GM12878 (cell line): ENCODE results near the gene RAB3B.

Experiments used
- CEBPB ChIP-seq, 2 experiments: fragments of 150-350 bp in 1 of 2; IDR thresholded peaks; 2 replicates each; pipeline ENCODE4 v1.6.1; 2012 to 2014; ENCODE audit warnings: low read depth in 2 of 2, low read length in 2 of 2, borderline replicate concordance in 1 of 2, inconsistent platforms in 1 of 2
- CREB1 ChIP-seq: IDR thresholded peaks from 2 replicates; pipeline ENCODE4 v1.6.1; 2012; ENCODE audit warnings: low read depth, mild to moderate bottlenecking, inconsistent platforms
- ELK1 ChIP-seq: IDR thresholded peaks from 2 replicates; pipeline ENCODE4 v1.6.1; 2012; ENCODE audit warnings: low read depth, low read length, improper control_type of control experiment
- ETV6 ChIP-seq, 2 experiments: fragments of 450-650 bp in 1 of 2; IDR thresholded peaks in 1 of 2; conservative IDR thresholded peaks in 1 of 2; 2 replicates each; pipeline ENCODE4 v1.6.1; 2014; ENCODE audit warnings: antibody characterized with exemption in 1 of 2, borderline replicate concordance in 1 of 2, low read depth in 1 of 2, mild to moderate bottlenecking in 1 of 2, moderate library complexity in 1 of 2
- MAX ChIP-seq: IDR thresholded peaks from 2 replicates; pipeline ENCODE4 v1.6.1; 2012; ENCODE audit warnings: low read depth, low read length, improper control_type of control experiment
- MLLT1 ChIP-seq: fragments of 450-650 bp; IDR thresholded peaks from 2 replicates; pipeline ENCODE4 v1.6.1; 2016; ENCODE audit warnings: mild to moderate bottlenecking
- POLR2A ChIP-seq: IDR thresholded peaks from 2 replicates; pipeline ENCODE4 v1.6.1; 2011; ENCODE audit warnings: low read depth, mild to moderate bottlenecking, low read length
- POLR2AphosphoS5 ChIP-seq: IDR thresholded peaks from 2 replicates; pipeline ENCODE4 v1.6.1; 2011; ENCODE audit warnings: mild to moderate bottlenecking, low read length, inconsistent platforms
- RAD21 ChIP-seq: IDR thresholded peaks from 2 replicates; pipeline ENCODE4 v1.6.1; 2011; ENCODE audit warnings: mild to moderate bottlenecking, low read depth, low read length, moderate library complexity; ENCODE audit not compliant: insufficient read depth
- TF ChIP-seq, protein P1 (sequence below): IDR thresholded peaks from 2 replicates; pipeline ENCODE4 v1.6.1; 2012; ENCODE audit warnings: mild to moderate bottlenecking, low read depth, low read length

DNA sequence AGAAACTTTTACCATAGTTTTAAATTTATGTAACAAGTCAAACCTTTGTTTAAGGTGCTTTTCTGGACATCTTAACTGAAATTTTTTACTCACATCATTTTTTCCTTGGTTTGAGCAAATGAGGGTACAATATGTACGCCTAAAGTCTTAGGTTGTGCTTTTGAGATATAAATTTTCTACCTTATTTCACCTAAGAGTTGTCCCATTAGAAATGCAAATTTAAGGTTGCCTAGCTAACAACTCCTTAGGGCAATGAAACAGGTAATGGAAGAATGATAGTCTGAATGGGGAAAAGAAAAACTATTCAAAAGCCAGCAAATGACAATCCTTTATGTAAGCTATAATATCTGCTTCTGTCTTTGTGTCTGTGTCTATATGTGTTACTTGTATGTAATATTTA is 131.6 kb downstream of the RAB3B start:
- TF ChIP-seq ELK1 (no peak), CEBPB (IDR thresholded peaks at IDR 0.05; ENCODE audit: borderline replicate concordance in 1 of 2, low read depth in 2 of 2, low read length in 2 of 2) (no peak), POLR2A (no peak), MLLT1 (no peak), POLR2AphosphoS5 (no peak), RAD21 (no peak), ETV6 (conservative IDR thresholded peaks at IDR 0.05 in 1 of 2, IDR thresholded peaks at IDR 0.05 in 1 of 2; ENCODE audit: borderline replicate concordance in 1 of 2, low read depth in 1 of 2) (no peak), MAX (no peak), CREB1 (no peak)
- TF ChIP-seq, protein P1, sequence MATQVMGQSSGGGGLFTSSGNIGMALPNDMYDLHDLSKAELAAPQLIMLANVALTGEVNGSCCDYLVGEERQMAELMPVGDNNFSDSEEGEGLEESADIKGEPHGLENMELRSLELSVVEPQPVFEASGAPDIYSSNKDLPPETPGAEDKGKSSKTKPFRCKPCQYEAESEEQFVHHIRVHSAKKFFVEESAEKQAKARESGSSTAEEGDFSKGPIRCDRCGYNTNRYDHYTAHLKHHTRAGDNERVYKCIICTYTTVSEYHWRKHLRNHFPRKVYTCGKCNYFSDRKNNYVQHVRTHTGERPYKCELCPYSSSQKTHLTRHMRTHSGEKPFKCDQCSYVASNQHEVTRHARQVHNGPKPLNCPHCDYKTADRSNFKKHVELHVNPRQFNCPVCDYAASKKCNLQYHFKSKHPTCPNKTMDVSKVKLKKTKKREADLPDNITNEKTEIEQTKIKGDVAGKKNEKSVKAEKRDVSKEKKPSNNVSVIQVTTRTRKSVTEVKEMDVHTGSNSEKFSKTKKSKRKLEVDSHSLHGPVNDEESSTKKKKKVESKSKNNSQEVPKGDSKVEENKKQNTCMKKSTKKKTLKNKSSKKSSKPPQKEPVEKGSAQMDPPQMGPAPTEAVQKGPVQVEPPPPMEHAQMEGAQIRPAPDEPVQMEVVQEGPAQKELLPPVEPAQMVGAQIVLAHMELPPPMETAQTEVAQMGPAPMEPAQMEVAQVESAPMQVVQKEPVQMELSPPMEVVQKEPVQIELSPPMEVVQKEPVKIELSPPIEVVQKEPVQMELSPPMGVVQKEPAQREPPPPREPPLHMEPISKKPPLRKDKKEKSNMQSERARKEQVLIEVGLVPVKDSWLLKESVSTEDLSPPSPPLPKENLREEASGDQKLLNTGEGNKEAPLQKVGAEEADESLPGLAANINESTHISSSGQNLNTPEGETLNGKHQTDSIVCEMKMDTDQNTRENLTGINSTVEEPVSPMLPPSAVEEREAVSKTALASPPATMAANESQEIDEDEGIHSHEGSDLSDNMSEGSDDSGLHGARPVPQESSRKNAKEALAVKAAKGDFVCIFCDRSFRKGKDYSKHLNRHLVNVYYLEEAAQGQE = no peak
